GM23248 (cell line): ENCODE measurements around the gene JAK3. TPM values are rescaled to one million over a fixed set of nuclear protein-coding genes. Genes with fewer than 3 reads are reported as not detected.

Source experiments
- DNase-seq: peaks from one replicate; pipeline ENCODE4 v3.0.0-alpha.2; 2015
- H2AFZ ChIP-seq: fragments of 200-600 bp; sonication (generic); 2 replicates; pipeline ENCODE4 v1.6.1; 2016; ENCODE audit warnings: antibody characterized with exemption
- H3F3A ChIP-seq: fragments of 200-600 bp; sonication (generic); 2 replicates; pipeline ENCODE4 v1.6.1; 2016; ENCODE audit warnings: mild to moderate bottlenecking, antibody characterized with exemption, mixed run types; ENCODE audit not compliant: insufficient read depth
- H3K27ac ChIP-seq: fragments of 200-600 bp; sonication (generic); 2 replicates; pipeline ENCODE4 v1.5.1; 2016; ENCODE audit warnings: mild to moderate bottlenecking
- H3K27me3 ChIP-seq: fragments of 200-600 bp; sonication (generic); replicated peaks from 2 replicates; pipeline ENCODE4 v1.6.1; 2016; ENCODE audit warnings: mild to moderate bottlenecking; ENCODE audit not compliant: insufficient read depth
- H3K36me3 ChIP-seq: fragments of 200-600 bp; sonication (generic); 2 replicates; pipeline ENCODE4 v1.6.1; 2016; ENCODE audit warnings: low read depth, mild to moderate bottlenecking
- H3K4me1 ChIP-seq: fragments of 200-600 bp; sonication (generic); 2 replicates; pipeline ENCODE4 v1.6.1; 2016; ENCODE audit warnings: mild to moderate bottlenecking; ENCODE audit not compliant: insufficient read depth
- H3K4me2 ChIP-seq: fragments of 200-600 bp; sonication (generic); one replicate; pipeline ENCODE4 v1.6.1; 2016; ENCODE audit warnings: mild to moderate bottlenecking; ENCODE audit not compliant: unreplicated experiment
- H3K4me3 ChIP-seq: fragments of 200-600 bp; sonication (generic); 2 replicates; pipeline ENCODE4 v1.5.1; 2016; ENCODE audit warnings: mild to moderate bottlenecking
- H3K79me2 ChIP-seq: fragments of 200-600 bp; sonication (generic); 2 replicates; pipeline ENCODE4 v1.6.1; 2016; ENCODE audit warnings: mild to moderate bottlenecking; ENCODE audit not compliant: insufficient read depth
- H3K9ac ChIP-seq: fragments of 200-600 bp; sonication (generic); 2 replicates; pipeline ENCODE4 v1.6.1; 2016; ENCODE audit warnings: mild to moderate bottlenecking
- H3K9me2 ChIP-seq: fragments of 200-600 bp; sonication (generic); 2 replicates; pipeline ENCODE4 v1.6.1; 2016; ENCODE audit warnings: mixed run types, mild to moderate bottlenecking, moderate library complexity; ENCODE audit not compliant: insufficient read depth
- H3K9me3 ChIP-seq: fragments of 200-600 bp; sonication (generic); one replicate; pipeline ENCODE4 v1.6.1; 2017; ENCODE audit warnings: low read depth
- H4K20me1 ChIP-seq: fragments of 200-600 bp; sonication (generic); 2 replicates; pipeline ENCODE4 v1.6.0; 2016; ENCODE audit not compliant: insufficient read depth
- EZH2 ChIP-seq: fragments of 200-600 bp; sonication (generic); IDR thresholded peaks from 2 replicates; pipeline ENCODE4 v1.6.1; 2018; ENCODE audit warnings: antibody characterized with exemption, mild to moderate bottlenecking; ENCODE audit not compliant: insufficient read depth, poor library complexity, severe bottlenecking
- EZH2phosphoT487 ChIP-seq: fragments of 200-600 bp; sonication (generic); IDR thresholded peaks from 2 replicates; pipeline ENCODE4 v1.6.1; 2018; ENCODE audit warnings: antibody characterized with exemption, moderate library complexity, mild to moderate bottlenecking, low read depth; ENCODE audit not compliant: insufficient read depth
- WGBS, 2 experiments: methylation state at CpG; one replicate each; pipeline ENCODE4 v1.1.6; 2015 to 2017; ENCODE audit warnings: low lambda C conversion rate in 2 of 2, low coverage in 1 of 2; ENCODE audit errors: missing lambda C conversion rate in 2 of 2; 5-methylcytosine and 5-hydroxymethylcytosine counted together
- in situ Hi-C: fragments of 300-500 bp; cut with MboI; formaldehyde crosslinking; loops from 2 replicates; pipeline ENCODE4 v1.15.0; 2020
- polyA plus RNA-seq: library from polyadenylated mRNA; unstranded; fragments of >200 nt; fragmentation: Nextera tagmentation; extraction: Ambion mirVana; gene quantifications from 2 replicates; pipeline ENCODE4 v1.2.1, GENCODE V29; 2016
- total RNA-seq: library from RNA; depleted of rRNA; stranded (reverse); fragments of >200 nt; shearing (Covaris generic); gene quantifications from 2 replicates; pipeline ENCODE4 v1.2.3, GENCODE V29; 2014

Gene JAK3
- total and polyA plus RNA-seq, 2 experiments from 2014 or later: 5.0 to 5.9 TPM

DNA sequence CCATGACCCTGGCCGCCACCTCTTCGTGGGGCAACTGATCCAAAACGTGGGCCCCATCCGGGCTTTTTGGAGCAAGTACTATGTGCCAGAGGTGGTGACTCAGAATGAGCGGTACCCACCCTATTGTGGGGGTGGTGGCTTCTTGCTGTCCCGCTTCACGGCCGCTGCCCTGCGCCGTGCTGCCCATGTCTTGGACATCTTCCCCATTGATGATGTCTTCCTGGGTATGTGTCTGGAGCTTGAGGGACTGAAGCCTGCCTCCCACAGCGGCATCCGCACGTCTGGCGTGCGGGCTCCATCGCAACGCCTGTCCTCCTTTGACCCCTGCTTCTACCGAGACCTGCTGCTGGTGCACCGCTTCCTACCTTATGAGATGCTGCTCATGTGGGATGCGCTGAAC, 36.1 kb downstream of the JAK3 start:
- no peak overlapping the region for H3K27ac ChIP-seq
- no peaks in the 10 kb centered on the region for H3K4me1 ChIP-seq
- no peaks in the 10 kb centered on the region for H3K9me3 ChIP-seq
- H3F3A ChIP-seq: no peaks in the 10 kb centered on the region
- H2AFZ ChIP-seq: no peak overlapping the region
- H3K4me3 ChIP-seq: no peak overlapping the region
- H3K27me3 ChIP-seq: peaks cover 5% of the 10 kb centered on the region; the same call in 1 of the 2 replicates
- no peak overlapping the region for H3K9ac ChIP-seq
- H4K20me1 ChIP-seq: no peaks in the 10 kb centered on the region
- no peak for TF ChIP-seq EZH2phosphoT487
- TF ChIP-seq EZH2: no peak
- no peaks in the 10 kb centered on the region for H3K79me2 ChIP-seq
- no peaks in the 10 kb centered on the region for H3K36me3 ChIP-seq
- in situ Hi-C loops: no loop called here
- 73 to 78% methylated on average over 20 of the region's 20 CpGs for WGBS, 2 experiments
- H3K4me2 ChIP-seq: no peak overlapping the region
- no peak for DNase-seq
- H3K9me2 ChIP-seq: no peaks in the 10 kb centered on the region

DNA sequence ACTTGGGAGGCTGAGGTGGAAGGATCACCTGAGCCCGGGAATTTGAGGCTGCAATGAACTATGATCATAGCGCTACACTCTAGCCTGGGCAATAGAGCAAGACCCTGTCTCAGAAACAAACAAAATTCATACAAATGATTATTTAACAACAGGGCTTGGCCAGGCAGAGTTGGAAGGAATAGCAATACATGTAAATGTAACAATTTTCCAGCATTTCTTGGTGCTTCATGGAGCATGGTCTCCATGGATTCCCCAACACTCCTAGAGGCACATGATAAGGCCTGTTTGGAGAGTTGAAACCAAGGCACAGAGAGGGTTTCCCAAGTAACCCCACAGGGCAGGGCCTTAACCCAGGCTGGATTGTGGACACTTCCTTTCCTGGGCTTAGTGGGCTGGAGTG, 36.7 kb downstream of the JAK3 start:
- TF ChIP-seq EZH2 (no peak), EZH2phosphoT487 (no peak)
- in situ Hi-C loops: no loop called here
- H3K9me2 ChIP-seq: no peaks in the 10 kb centered on the region
- H3K27ac ChIP-seq: no peak overlapping the region
- no peaks in the 10 kb centered on the region for H3K36me3 ChIP-seq
- no peaks in the 10 kb centered on the region for H3F3A ChIP-seq
- H3K9ac ChIP-seq: no peak overlapping the region
- H2AFZ ChIP-seq: no peak overlapping the region
- H3K9me3 ChIP-seq: no peaks in the 10 kb centered on the region
- no peak overlapping the region for H3K4me2 ChIP-seq
- no peaks in the 10 kb centered on the region for H3K4me1 ChIP-seq
- no peak for DNase-seq
- H3K27me3 ChIP-seq: peaks cover 5% of the 10 kb centered on the region
- no peak overlapping the region for H3K4me3 ChIP-seq
- no peaks in the 10 kb centered on the region for H4K20me1 ChIP-seq
- no peaks in the 10 kb centered on the region for H3K79me2 ChIP-seq
- WGBS, 2 experiments: 67 to 70% methylated on average over 2 of the region's 2 CpGs

DNA sequence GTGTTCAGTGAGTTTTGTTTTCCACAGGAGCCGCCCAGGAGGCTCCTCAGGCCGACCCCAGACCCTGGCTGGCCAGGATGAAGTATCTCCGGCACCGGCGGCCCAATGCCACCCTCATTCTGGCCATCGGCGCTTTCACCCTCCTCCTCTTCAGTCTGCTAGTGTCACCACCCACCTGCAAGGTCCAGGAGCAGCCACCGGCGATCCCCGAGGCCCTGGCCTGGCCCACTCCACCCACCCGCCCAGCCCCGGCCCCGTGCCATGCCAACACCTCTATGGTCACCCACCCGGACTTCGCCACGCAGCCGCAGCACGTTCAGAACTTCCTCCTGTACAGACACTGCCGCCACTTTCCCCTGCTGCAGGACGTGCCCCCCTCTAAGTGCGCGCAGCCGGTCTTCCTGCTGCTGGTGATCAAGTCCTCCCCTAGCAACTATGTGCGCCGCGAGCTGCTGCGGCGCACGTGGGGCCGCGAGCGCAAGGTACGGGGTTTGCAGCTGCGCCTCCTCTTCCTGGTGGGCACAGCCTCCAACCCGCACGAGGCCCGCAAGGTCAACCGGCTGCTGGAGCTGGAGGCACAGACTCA, 40.0 kb downstream of the JAK3 start:
- no peaks in the 10 kb centered on the region for H3K36me3 ChIP-seq

DNA sequence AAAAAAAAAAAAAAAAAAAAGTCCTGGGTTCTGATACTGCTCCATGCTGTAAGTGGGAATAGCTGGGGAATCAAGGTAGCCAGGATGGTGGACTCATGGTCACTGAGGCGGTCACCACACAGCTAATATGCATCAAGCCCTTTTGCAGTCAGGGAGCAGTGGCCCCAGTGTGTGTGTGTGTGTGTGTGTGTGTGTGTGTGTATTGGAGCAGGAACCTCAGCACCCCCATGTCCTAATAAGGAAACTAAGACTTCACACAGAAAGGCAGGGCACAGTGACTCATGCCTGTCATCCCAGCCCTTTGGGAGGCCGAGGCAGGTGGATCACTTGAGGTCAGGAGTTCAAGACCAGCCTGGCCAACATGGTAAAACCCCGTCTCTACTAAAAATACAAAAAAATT, 40.8 kb downstream of the JAK3 start:
- Histone ChIP-seq H3K9me3 (no peaks in the 10 kb centered on the region), H3K4me2 (no peak overlapping the region), H3F3A (no peaks in the 10 kb centered on the region), H2AFZ (no peak overlapping the region), H3K79me2 (no peaks in the 10 kb centered on the region), H3K27ac (no peak overlapping the region), H3K27me3 (peaks cover 11% of the 10 kb centered on the region), H3K9ac (no peak overlapping the region), H3K4me1 (no peaks in the 10 kb centered on the region), H3K36me3 (no peaks in the 10 kb centered on the region), H3K9me2 (no peaks in the 10 kb centered on the region), H4K20me1 (no peaks in the 10 kb centered on the region), H3K4me3 (no peak overlapping the region)
- no peak for DNase-seq
- TF ChIP-seq EZH2 (no peak), EZH2phosphoT487 (no peak)
- WGBS, 2 experiments: 41% methylated on average over 3 of the region's 3 CpGs
- in situ Hi-C loops: no loop called here

More for the DNA sequence above, 40.0 kb downstream of the JAK3 start:
- Histone ChIP-seq H2AFZ (no peak overlapping the region), H3K9me2 (no peaks in the 10 kb centered on the region), H3K27ac (no peak overlapping the region), H3K4me2 (no peak overlapping the region), H3K27me3 (peaks cover 5% of the 10 kb centered on the region), H4K20me1 (no peaks in the 10 kb centered on the region), H3K4me3 (no peak overlapping the region), H3F3A (no peaks in the 10 kb centered on the region), H3K4me1 (no peaks in the 10 kb centered on the region), H3K79me2 (no peaks in the 10 kb centered on the region), H3K9me3 (no peaks in the 10 kb centered on the region), H3K9ac (no peak overlapping the region)
- in situ Hi-C loops: no loop called here
- TF ChIP-seq EZH2phosphoT487: no peak
- TF ChIP-seq EZH2: no peak
- WGBS, 2 experiments: 68 to 76% methylated on average over 27 to 38 of the region's 38 CpGs
- no peak for DNase-seq

DNA sequence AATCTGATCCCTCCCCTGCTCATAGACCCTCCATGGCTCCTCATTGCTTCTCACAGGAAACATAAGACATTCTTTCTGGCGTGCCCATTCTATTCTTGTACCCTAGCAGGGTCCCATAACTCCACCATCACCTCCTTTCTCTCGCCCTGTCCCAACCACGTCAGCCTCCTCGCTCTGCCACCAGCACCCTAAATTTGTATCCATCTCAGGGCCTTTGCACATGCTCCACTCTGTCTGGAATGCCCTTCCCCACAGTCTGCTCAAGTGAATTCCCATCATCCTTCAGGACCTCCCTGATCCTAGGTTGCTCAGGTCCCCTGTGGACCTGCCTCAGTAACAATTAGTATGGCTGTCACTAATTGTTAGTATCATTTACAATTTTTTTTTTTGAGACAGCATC, 42.4 kb downstream of the JAK3 start:
- Histone ChIP-seq H3K4me3 (no peak overlapping the region), H3K79me2 (no peaks in the 10 kb centered on the region), H3K4me1 (no peaks in the 10 kb centered on the region), H3K9me2 (no peaks in the 10 kb centered on the region), H3K4me2 (no peak overlapping the region), H3K27me3 (peaks cover 11% of the 10 kb centered on the region), H3K9ac (no peak overlapping the region), H2AFZ (no peak overlapping the region), H3K9me3 (no peaks in the 10 kb centered on the region), H3F3A (no peaks in the 10 kb centered on the region), H3K36me3 (no peaks in the 10 kb centered on the region), H3K27ac (no peak overlapping the region), H4K20me1 (no peaks in the 10 kb centered on the region)
- WGBS, 2 experiments: 72 to 76% methylated on average over 4 of the region's 4 CpGs
- DNase-seq: no peak
- in situ Hi-C loops: no loop called here
- TF ChIP-seq EZH2: no peak
- no peak for TF ChIP-seq EZH2phosphoT487
